ENCODE results near the gene PLEKHS1.
"Not testable (repeated sequence)": the region's sequence is repeated elsewhere in the genome, so short reads cannot be mapped to it uniquely, and the experiment has no call there.

The PLEKHS1 gene

GRCh38 chr10:113820507-113820906 lies 69.0 kb downstream of the PLEKHS1 start:
- DNase-seq (ENCODE audit: low read depth) = no peak
- TF ChIP-seq CTCF (conservative IDR thresholded peaks at IDR 0.05; ENCODE audit: low read depth, low read length) = peak; percentile 42
- no peak overlapping the region for H3K4me3 ChIP-seq (ENCODE audit: low read length)

- not testable (repeated sequence) for DNase-seq (ENCODE audit: low read depth); H3K4me3 ChIP-seq (ENCODE audit: low read length)
Measured at GRCh38 chr10:113821306-113821705, 69.8 kb downstream of the PLEKHS1 start.

- TF ChIP-seq CTCF (conservative IDR thresholded peaks at IDR 0.05; ENCODE audit: low read depth, low read length) = no peak
- no peak overlapping the region for H3K4me3 ChIP-seq (ENCODE audit: low read length)
- no peak for DNase-seq (ENCODE audit: low read depth)
Measured at GRCh38 chr10:113822174-113822573, 70.7 kb downstream of the PLEKHS1 start.

- no peak overlapping the region for H3K4me3 ChIP-seq (ENCODE audit: low read length)
- no peak for TF ChIP-seq CTCF (conservative IDR thresholded peaks at IDR 0.05; ENCODE audit: low read depth, low read length)
- DNase-seq (ENCODE audit: low read depth) = no peak
Measured at GRCh38 chr10:113823389-113823788, 71.9 kb downstream of the PLEKHS1 start.

GRCh38 chr10:113825791-113826190 lies 74.3 kb downstream of the PLEKHS1 start:
- no peak overlapping the region for H3K4me3 ChIP-seq (ENCODE audit: low read length)
- no peak for DNase-seq (ENCODE audit: low read depth)
- no peak for TF ChIP-seq CTCF (conservative IDR thresholded peaks at IDR 0.05; ENCODE audit: low read depth, low read length)

- not testable (repeated sequence) for DNase-seq (ENCODE audit: low read depth); H3K4me3 ChIP-seq (ENCODE audit: low read length)
Measured at GRCh38 chr10:113828567-113828966, 77.1 kb downstream of the PLEKHS1 start.

Measured in retinal pigment epithelial cell (primary cell).